Esophagus muscularis mucosa (tissue), 4 donors: ENCODE results near the gene ZNF831. TPM values are rescaled to one million over a fixed set of nuclear protein-coding genes. Genes with fewer than 3 reads are reported as not detected.

Experiments
- DNase-seq: peaks from one replicate; pipeline ENCODE4 v3.0.0-alpha.2; 2017; ENCODE audit errors: extremely low spot score
- H3K27ac ChIP-seq, 4 donors: fragments of 200-600 bp; sonication (generic); replicated peaks in 1 of 4; 1 replicate in 3 of 4; 2 replicates in 1 of 4; pipeline ENCODE4 v1.5.1; 2016 to 2019; ENCODE audit warnings: mild to moderate bottlenecking in 1 of 4
- H3K27me3 ChIP-seq, 4 donors: fragments of 200-600 bp; sonication (generic); one replicate each; pipeline versions ENCODE4 v1.5.1 to v1.6.0; 2016 to 2019
- H3K36me3 ChIP-seq, 4 donors: fragments of 200-600 bp; sonication (generic); one replicate each; pipeline ENCODE4 v1.5.1; 2016 to 2019
- H3K4me1 ChIP-seq, 4 donors: fragments of 200-600 bp; sonication (generic); one replicate each; pipeline ENCODE4 v1.5.1; 2016 to 2019
- H3K4me3 ChIP-seq, 4 donors: fragments of 200-600 bp; sonication (generic); 1 replicate in 2 of 4; 2 replicates in 2 of 4; pipeline ENCODE4 v1.5.1; 2016 to 2019; ENCODE audit warnings: mild to moderate bottlenecking in 4 of 4, moderate library complexity in 1 of 4
- H3K9me3 ChIP-seq, 4 donors: fragments of 200-600 bp; sonication (generic); 1 replicate in 3 of 4; 2 replicates in 1 of 4; pipeline ENCODE4 v1.5.1; 2016 to 2019
- CTCF ChIP-seq, 3 experiments: fragments of 200-600 bp in 2 of 3; fragments of 450-650 bp in 1 of 3; sonication (generic) in 2 of 3; IDR thresholded peaks; one replicate each; pipeline ENCODE4 v1.5.1; 2017 to 2019; ENCODE audit warnings: antibody characterized with exemption in 3 of 3, mild to moderate bottlenecking in 2 of 3, moderate library complexity in 1 of 3
- EP300 ChIP-seq: sonication (generic); formaldehyde crosslinking; IDR thresholded peaks from one replicate; pipeline ENCODE4 v1.6.1; 2017; ENCODE audit warnings: antibody characterized with exemption
- POLR2A ChIP-seq: fragments of 450-650 bp; IDR thresholded peaks from one replicate; pipeline ENCODE4 v1.6.1; 2017; ENCODE audit warnings: antibody characterized with exemption, moderate library complexity, mild to moderate bottlenecking, low read depth
- POLR2AphosphoS5 ChIP-seq, 2 donors: sonication (generic); formaldehyde crosslinking; IDR thresholded peaks; one replicate each; pipeline ENCODE4 v1.6.1; 2017; ENCODE audit warnings: antibody characterized with exemption in 2 of 2
- WGBS: methylation state at CpG from one replicate; pipeline ENCODE4 v1.1.5; 2018; 5-methylcytosine and 5-hydroxymethylcytosine counted together
- intact Hi-C: fragments of 100-400 bp; cut with DNase I; formaldehyde crosslinking; loops from one replicate; pipeline ENCODE4 v1.15.1; 2023
- total RNA-seq, 4 donors: library from RNA; depleted of rRNA; stranded (reverse); fragments of >200 nt; gene quantifications; one replicate each; pipeline versions ENCODE4 v1.1.0 to v1.2.1, GENCODE V29; 2016

Gene ZNF831
- total RNA-seq, 4 donors from 2014 or later, result 0.34 to 1.3 (median 0.56) TPM

GRCh38 chr20:59223750-59224149, 60.1 kb downstream of the ZNF831 start:
- Histone ChIP-seq H3K36me3 (no peaks in the 10 kb centered on the region), H3K4me3 (no peak overlapping the region), H3K9me3 (no peaks in the 10 kb centered on the region), H3K27me3 (peaks cover 0 to 54% (median 0%) of the 10 kb centered on the region in 4 donors), H3K4me1 (peaks cover 10 to 25% (median 22%) of the 10 kb centered on the region in 4 donors), H3K27ac (no peak overlapping the region)
- 74% methylated on average over 12 of the region's 12 CpGs for WGBS
- no peak for TF ChIP-seq POLR2A
- TF ChIP-seq EP300, result no peak
- TF ChIP-seq CTCF (IDR thresholded peaks at IDR 0.05), result no peak
- TF ChIP-seq POLR2AphosphoS5 (IDR thresholded peaks at IDR 0.05), result no peak
- intact Hi-C loops, result no loop called here
- peak; percentile 80 for DNase-seq

- Histone ChIP-seq H3K9me3 (no peaks in the 10 kb centered on the region), H3K4me1 (peaks cover 10 to 25% (median 22%) of the 10 kb centered on the region in 4 donors), H3K27ac (no peak overlapping the region), H3K4me3 (no peak overlapping the region), H3K36me3 (no peaks in the 10 kb centered on the region), H3K27me3 (peaks cover 0 to 58% (median 0%) of the 10 kb centered on the region in 4 donors)
- 88% methylated on average over 7 of the region's 8 CpGs for WGBS
- peak; percentile 83 for DNase-seq
- TF ChIP-seq POLR2AphosphoS5 (IDR thresholded peaks at IDR 0.05) (no peak), CTCF (IDR thresholded peaks at IDR 0.05) (no peak), EP300 (no peak), POLR2A (no peak)
- intact Hi-C loops, result no loop called here
Observed at GRCh38 chr20:59224236-59224635, 60.6 kb downstream of the ZNF831 start.

DNA sequence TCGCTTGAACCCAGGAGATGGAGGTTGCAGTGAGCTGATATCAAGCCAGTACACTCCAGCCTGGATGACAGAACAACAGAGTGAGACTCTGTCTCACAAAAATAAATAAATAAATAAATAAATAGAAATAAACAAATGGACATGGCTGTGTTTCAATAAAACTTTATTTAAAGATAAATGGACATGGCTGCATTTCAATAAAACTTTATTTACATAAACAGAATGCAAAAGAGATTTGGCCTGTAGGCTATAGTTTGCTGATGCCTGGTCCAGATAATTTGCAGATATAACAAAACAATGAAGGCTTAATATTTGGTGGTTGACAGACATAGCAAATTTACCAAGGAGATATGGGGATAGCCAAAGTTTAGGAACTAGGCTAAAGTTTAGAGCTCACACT, 66.8 kb downstream of the ZNF831 start:
- WGBS, result 100% methylated on average over 1 of the region's 1 CpG
- H3K4me1 ChIP-seq, result no peaks in the 10 kb centered on the region
- no peak overlapping the region for H3K27ac ChIP-seq
- H3K27me3 ChIP-seq, result peaks cover 0 to 48% (median 0%) of the 10 kb centered on the region in 4 donors
- no peak for DNase-seq
- no peak for TF ChIP-seq CTCF (IDR thresholded peaks at IDR 0.05)
- TF ChIP-seq POLR2AphosphoS5 (IDR thresholded peaks at IDR 0.05), result no peak
- TF ChIP-seq POLR2A, result no peak
- no peak for TF ChIP-seq EP300
- intact Hi-C loops, result no loop called here
- H3K4me3 ChIP-seq, result no peak overlapping the region
- no peaks in the 10 kb centered on the region for H3K36me3 ChIP-seq
- peaks cover 0 to 4% (median 0%) of the 10 kb centered on the region in 4 donors for H3K9me3 ChIP-seq

GRCh38 chr20:59231124-59231804, 67.6 kb downstream of the ZNF831 start:
- WGBS, result 47% methylated on average over 8 of the region's 8 CpGs

More at GRCh38 chr20:59231124-59231804, 67.6 kb downstream of the ZNF831 start:
- H3K27me3 ChIP-seq, result peaks cover 0 to 40% (median 0%) of the 10 kb centered on the region in 4 donors
- H3K36me3 ChIP-seq, result no peaks in the 10 kb centered on the region
- TF ChIP-seq CTCF (IDR thresholded peaks at IDR 0.05), result no peak
- TF ChIP-seq POLR2A, result no peak
- TF ChIP-seq POLR2AphosphoS5 (IDR thresholded peaks at IDR 0.05), result no peak
- no peak for TF ChIP-seq EP300
- no peaks in the 10 kb centered on the region for H3K4me1 ChIP-seq
- H3K27ac ChIP-seq, result no peak overlapping the region
- H3K9me3 ChIP-seq, result peaks cover 0 to 4% (median 0%) of the 10 kb centered on the region in 4 donors
- no peak overlapping the region for H3K4me3 ChIP-seq
- no peak for DNase-seq
- intact Hi-C loops, result no loop called here
